ENCODE measurements around the gene DNAJB6. TPM values are rescaled to one million over a fixed set of nuclear protein-coding genes. Genes with fewer than 3 reads are reported as not detected.
"Not testable (repeated sequence)": the region's sequence is repeated elsewhere in the genome, so short reads cannot be mapped to it uniquely, and the experiment has no call there.

Gene DNAJB6
- total RNA-seq, 1 experiment from 2014 or later, result 89.7 TPM

DNA sequence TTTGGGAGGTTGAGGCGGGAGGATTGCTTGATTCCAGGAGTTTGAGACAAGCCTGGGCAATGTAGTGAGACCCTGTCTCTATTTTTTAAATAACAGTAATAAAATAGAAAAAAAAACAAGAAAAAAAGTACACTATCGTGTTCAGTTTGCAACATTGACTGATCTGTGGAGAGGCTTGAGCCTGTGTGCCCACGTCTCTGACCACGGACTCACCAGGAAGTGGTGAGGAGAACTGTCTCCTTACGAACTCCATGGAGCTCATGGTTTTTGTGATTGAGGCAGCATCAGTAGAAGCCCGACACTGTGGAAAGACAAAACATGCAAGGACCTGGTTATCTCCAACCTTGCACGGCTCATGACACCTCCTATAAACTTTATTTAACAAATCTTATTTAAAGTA, 23.9 kb upstream of the DNAJB6 start:
- no peak for DNase-seq
- Histone ChIP-seq H3K36me3 (no peaks in the 10 kb centered on the region), H3K9me3 (no peaks in the 10 kb centered on the region), H3K27me3 (no peaks in the 10 kb centered on the region), H3K4me3 (no peak overlapping the region)

DNA sequence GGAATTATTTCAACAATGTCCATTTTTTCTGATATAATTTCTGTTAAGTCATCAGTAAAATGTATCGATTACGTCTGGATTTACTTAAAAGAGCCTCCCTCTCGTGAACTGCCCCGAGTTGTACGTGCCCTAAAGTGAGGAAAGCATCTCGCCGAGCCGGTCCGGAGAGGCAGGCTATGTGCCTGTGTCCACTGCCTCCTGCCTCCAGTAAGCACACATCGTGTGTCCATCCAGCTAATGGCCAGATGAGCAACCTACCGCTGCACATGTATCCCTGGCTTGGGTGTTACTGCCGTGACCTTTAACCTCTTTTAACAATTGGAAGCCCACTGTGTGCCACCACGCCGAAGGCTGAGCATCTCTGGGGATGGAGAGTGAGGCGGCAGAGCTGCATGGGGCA, 23.2 kb upstream of the DNAJB6 start:
- DNase-seq, result no peak
- H3K27me3 ChIP-seq, result no peaks in the 10 kb centered on the region
- no peak overlapping the region for H3K4me3 ChIP-seq
- H3K9me3 ChIP-seq, result no peaks in the 10 kb centered on the region
- H3K36me3 ChIP-seq, result no peaks in the 10 kb centered on the region

- H3K4me3 ChIP-seq, result no peak overlapping the region
- H3K36me3 ChIP-seq, result no peaks in the 10 kb centered on the region
- DNase-seq, result no peak
- H3K9me3 ChIP-seq, result no peaks in the 10 kb centered on the region
- no peaks in the 10 kb centered on the region for H3K27me3 ChIP-seq
Measured at GRCh38 chr7:157318015-157318706, 18.6 kb upstream of the DNAJB6 start.

- H3K27me3 ChIP-seq, result no peaks in the 10 kb centered on the region
- no peaks in the 10 kb centered on the region for H3K36me3 ChIP-seq
- DNase-seq, result peak; percentile 47
- H3K4me3 ChIP-seq, result no peak overlapping the region
- no peaks in the 10 kb centered on the region for H3K9me3 ChIP-seq
Measured at GRCh38 chr7:157320608-157320980, 16.2 kb upstream of the DNAJB6 start.

GRCh38 chr7:157323401-157323800, 13.4 kb upstream of the DNAJB6 start:
- H3K27me3 ChIP-seq, result no peaks in the 10 kb centered on the region
- H3K4me3 ChIP-seq, result no peak overlapping the region
- no peaks in the 10 kb centered on the region for H3K9me3 ChIP-seq
- no peak for DNase-seq
- no peaks in the 10 kb centered on the region for H3K36me3 ChIP-seq

GRCh38 chr7:157329447-157329846, 7.4 kb upstream of the DNAJB6 start:
- H3K9me3 ChIP-seq, result no peaks in the 10 kb centered on the region
- H3K36me3 ChIP-seq, result no peaks in the 10 kb centered on the region
- DNase-seq, result no peak

GRCh38 chr7:157330567-157330966, 6.2 kb upstream of the DNAJB6 start:
- not testable (repeated sequence) for DNase-seq, H3K9me3 ChIP-seq, H3K27me3 ChIP-seq, H3K4me3 ChIP-seq, H3K36me3 ChIP-seq

More at GRCh38 chr7:157329447-157329846, 7.4 kb upstream of the DNAJB6 start:
- H3K27me3 ChIP-seq, result no peaks in the 10 kb centered on the region
- no peak overlapping the region for H3K4me3 ChIP-seq

DNA sequence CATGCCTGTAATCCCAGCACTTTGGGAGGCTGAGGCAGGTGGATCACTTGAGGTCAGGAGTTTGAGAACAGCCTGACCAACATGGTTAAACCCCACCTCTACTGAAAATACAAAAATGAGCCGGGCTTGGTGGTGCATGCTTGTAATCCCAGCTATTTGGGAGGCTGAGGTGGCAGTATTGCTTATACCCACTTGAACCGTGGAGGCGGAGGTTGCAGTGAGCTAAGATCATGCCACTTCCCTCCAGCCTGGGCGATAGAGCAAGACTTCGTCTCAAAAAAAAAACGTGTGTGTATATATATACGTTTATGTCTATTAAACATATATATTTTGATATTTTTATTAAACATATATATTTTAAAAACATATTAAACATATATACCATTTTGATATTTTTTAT, 5.8 kb upstream of the DNAJB6 start:
- not testable (repeated sequence) for H3K36me3 ChIP-seq, H3K27me3 ChIP-seq, DNase-seq, H3K9me3 ChIP-seq, H3K4me3 ChIP-seq

GRCh38 chr7:157335236-157335635, 1.6 kb upstream of the DNAJB6 start:
- Histone ChIP-seq H3K4me3 (no peak overlapping the region), H3K36me3 (peaks cover 8% of the 10 kb centered on the region), H3K9me3 (no peaks in the 10 kb centered on the region), H3K27me3 (no peaks in the 10 kb centered on the region)
- no peak for DNase-seq

DNA sequence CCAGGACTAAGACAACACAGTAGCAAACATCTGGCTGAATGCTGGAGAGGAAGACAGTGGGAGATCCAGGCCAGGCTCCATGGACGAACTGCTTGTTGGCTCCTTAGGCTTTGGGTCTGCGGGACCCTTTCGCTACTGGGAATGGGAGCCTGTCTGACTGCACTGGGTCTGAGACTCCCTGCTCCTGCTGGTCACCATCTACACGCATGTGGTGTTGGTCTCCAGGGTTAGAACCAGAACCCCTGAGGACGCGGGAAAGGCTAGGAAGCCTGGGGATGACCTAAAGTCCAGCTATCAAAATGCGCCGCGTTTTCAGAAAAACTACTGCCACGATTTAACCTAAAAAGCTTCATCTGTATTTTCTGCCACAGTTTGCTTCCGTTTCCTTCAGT, 817 bp upstream of the DNAJB6 start:
- DNase-seq, result no peak
- Histone ChIP-seq H3K27me3 (no peaks in the 10 kb centered on the region), H3K4me3 (peak overlapping the region; percentile 76), H3K36me3 (peaks cover 8% of the 10 kb centered on the region), H3K9me3 (no peaks in the 10 kb centered on the region)

GRCh38 chr7:157337316-157338149, 729 bp downstream of the DNAJB6 start:
- no peaks in the 10 kb centered on the region for H3K27me3 ChIP-seq
- H3K4me3 ChIP-seq, result peak overlapping the region; percentile 76
- peaks cover 8% of the 10 kb centered on the region for H3K36me3 ChIP-seq
- peak; percentile 49 for DNase-seq
- no peaks in the 10 kb centered on the region for H3K9me3 ChIP-seq

- H3K27me3 ChIP-seq, result no peaks in the 10 kb centered on the region
- H3K4me3 ChIP-seq, result no peak overlapping the region
- no peaks in the 10 kb centered on the region for H3K9me3 ChIP-seq
- DNase-seq, result peak; percentile 26
- peaks cover 8% of the 10 kb centered on the region for H3K36me3 ChIP-seq
Measured at GRCh38 chr7:157339777-157340677, 3.2 kb downstream of the DNAJB6 start.

DNA sequence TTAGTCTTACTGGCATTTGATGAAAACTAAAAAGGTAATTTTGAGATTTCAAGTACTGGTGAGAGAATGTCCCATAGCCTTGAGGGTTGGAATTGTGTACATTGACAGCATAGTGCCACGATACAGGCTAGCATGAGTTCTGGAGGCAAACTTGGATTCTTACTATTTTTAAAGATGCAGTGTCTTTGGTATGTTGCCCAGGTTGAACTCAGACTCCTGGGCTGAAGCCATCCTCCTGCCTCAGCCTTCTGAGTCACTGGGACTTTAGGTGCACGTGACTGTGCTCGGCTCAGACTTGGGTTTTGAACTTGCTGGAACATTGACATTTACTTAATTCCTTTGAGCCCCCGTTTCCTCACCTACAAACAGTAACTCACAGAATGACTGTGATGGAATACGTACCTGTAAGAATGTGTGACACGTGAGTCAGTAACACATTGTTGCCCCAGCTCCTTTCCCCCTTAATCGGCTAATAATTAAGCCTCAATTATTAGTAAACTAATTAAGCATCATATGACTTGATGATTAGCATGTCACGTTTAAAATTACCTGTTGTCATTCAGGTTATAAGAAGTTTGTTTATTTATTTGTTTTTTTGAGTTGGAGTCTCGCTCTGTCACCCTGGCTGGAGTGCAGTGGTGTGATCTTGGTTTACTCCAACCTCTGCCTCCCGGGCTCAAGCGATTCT, 10.6 kb downstream of the DNAJB6 start:
- Histone ChIP-seq H3K27me3 (no peaks in the 10 kb centered on the region), H3K4me3 (peak overlapping the region; percentile 31), H3K36me3 (no peaks in the 10 kb centered on the region; the same call in 1 of the 2 replicates), H3K9me3 (no peaks in the 10 kb centered on the region)
- peak; percentile 80 for DNase-seq

DNA sequence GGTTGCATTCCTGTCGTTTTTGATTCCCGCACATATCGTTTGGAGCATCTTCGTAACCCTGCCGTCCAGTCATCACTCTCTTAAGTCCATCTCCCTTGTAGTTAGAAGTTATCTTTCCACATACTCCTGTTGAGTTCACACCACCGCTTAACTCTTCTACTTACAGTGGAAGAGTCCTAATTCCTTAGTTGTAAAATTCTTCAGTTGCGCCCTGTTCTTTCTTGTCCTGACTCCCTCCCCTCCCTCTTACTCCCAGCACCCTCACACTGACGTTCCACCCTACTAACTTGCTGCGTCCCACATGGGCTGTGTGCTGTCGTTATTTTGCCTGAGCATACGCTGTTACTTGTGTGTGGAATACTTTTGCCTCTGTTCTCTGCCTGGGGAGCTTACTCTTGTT, 11.7 kb downstream of the DNAJB6 start:
- no peak for DNase-seq
- H3K36me3 ChIP-seq, result no peaks in the 10 kb centered on the region; the same call in 1 of the 2 replicates
- no peaks in the 10 kb centered on the region for H3K27me3 ChIP-seq
- no peak overlapping the region for H3K4me3 ChIP-seq
- H3K9me3 ChIP-seq, result no peaks in the 10 kb centered on the region

DNA sequence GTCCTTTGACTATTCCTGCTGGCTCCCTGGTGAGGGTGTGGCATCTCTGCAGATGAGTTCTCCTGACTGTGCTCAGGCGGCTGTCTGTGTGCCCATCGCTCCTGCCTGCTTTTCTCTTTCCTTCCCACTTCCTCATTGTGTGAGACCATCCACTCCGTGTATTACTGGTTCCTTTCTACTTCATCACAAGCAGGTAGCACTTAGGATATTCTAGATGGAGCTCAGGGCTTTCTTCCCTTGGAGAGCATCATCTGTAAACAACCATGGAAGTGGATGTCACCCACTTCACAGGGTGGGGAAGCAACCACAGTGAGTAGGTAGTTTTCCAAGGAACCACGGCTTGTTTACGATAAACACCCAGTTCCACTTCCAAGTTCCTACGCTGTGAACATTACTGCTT, 15.7 kb downstream of the DNAJB6 start:
- Histone ChIP-seq H3K9me3 (no peaks in the 10 kb centered on the region), H3K27me3 (no peaks in the 10 kb centered on the region), H3K36me3 (no peaks in the 10 kb centered on the region; the same call in 1 of the 2 replicates), H3K4me3 (no peak overlapping the region)
- DNase-seq, result no peak

- Histone ChIP-seq H3K4me3 (no peak overlapping the region), H3K36me3 (peaks cover 4% of the 10 kb centered on the region), H3K27me3 (no peaks in the 10 kb centered on the region), H3K9me3 (no peaks in the 10 kb centered on the region)
- peak; percentile 80 for DNase-seq
Measured at GRCh38 chr7:157355784-157356511, 19.1 kb downstream of the DNAJB6 start.

Data from MG63 (cell line).